GM23338 (cell line): Measurements from ENCODE around the gene AGA. TPM values are rescaled to one million over a fixed set of nuclear protein-coding genes. Genes with fewer than 3 reads are reported as not detected.

Experiments
- ATAC-seq: fragments of 200-7000 bp; cut with Tn5 transposase; 3 replicates; pipeline ENCODE4 v1.9.1; 2020
- DNase-seq: peaks from one replicate; pipeline ENCODE4 v3.0.0-alpha.2; 2015; ENCODE audit warnings: low spot score
- H2AFZ ChIP-seq: fragments of 200-600 bp; sonication (generic); 2 replicates; pipeline ENCODE4 v1.8.0; 2016; ENCODE audit warnings: antibody characterized with exemption, mild to moderate bottlenecking, moderate library complexity
- H3F3A ChIP-seq: fragments of 200-600 bp; sonication (generic); replicated peaks from 2 replicates; pipeline ENCODE4 v1.8.0; 2017; ENCODE audit warnings: antibody characterized with exemption, mixed run types, low read depth
- H3K27ac ChIP-seq: fragments of 200-600 bp; sonication (generic); 2 replicates; pipeline ENCODE4 v1.6.1; 2016; ENCODE audit warnings: low read depth
- H3K27me3 ChIP-seq: fragments of 200-600 bp; sonication (generic); 2 replicates; pipeline ENCODE4 v1.8.0; 2016; ENCODE audit warnings: mild to moderate bottlenecking, mixed run types, moderate library complexity; ENCODE audit not compliant: insufficient read depth
- H3K36me3 ChIP-seq: fragments of 200-600 bp; sonication (generic); 2 replicates; pipeline ENCODE4 v1.8.0; 2016; ENCODE audit warnings: mild to moderate bottlenecking; ENCODE audit not compliant: insufficient read depth
- H3K4me1 ChIP-seq: fragments of 200-600 bp; sonication (generic); 2 replicates; pipeline ENCODE4 v1.8.0; 2016; ENCODE audit warnings: mild to moderate bottlenecking, moderate library complexity; ENCODE audit not compliant: insufficient read depth
- H3K4me2 ChIP-seq: fragments of 200-600 bp; sonication (generic); 2 replicates; pipeline ENCODE4 v1.7.1; 2017; ENCODE audit warnings: mixed run types
- H3K4me3 ChIP-seq: fragments of 200-600 bp; sonication (generic); 2 replicates; pipeline ENCODE4 v1.6.1; 2016; ENCODE audit warnings: mixed run types
- H3K79me2 ChIP-seq: fragments of 200-600 bp; sonication (generic); replicated peaks from 2 replicates; pipeline ENCODE4 v1.8.0; 2017; ENCODE audit warnings: mild to moderate bottlenecking; ENCODE audit not compliant: insufficient read depth
- H3K9me2 ChIP-seq: fragments of 200-600 bp; sonication (generic); 2 replicates; pipeline ENCODE4 v1.8.0; 2017; ENCODE audit not compliant: insufficient read depth
- H4K20me1 ChIP-seq: fragments of 200-600 bp; sonication (generic); replicated peaks from 2 replicates; pipeline ENCODE4 v1.8.0; 2017; ENCODE audit warnings: mild to moderate bottlenecking; ENCODE audit not compliant: insufficient read depth
- H3K27ac Mint-ChIP-seq: 2 replicates; pipeline ENCODE4 v1.8.0; 2020; ENCODE audit warnings: inconsistent platforms, mild to moderate bottlenecking, moderate library complexity, mixed read lengths
- H3K27me3 Mint-ChIP-seq: 3 replicates; pipeline ENCODE4 v1.8.0; 2022; ENCODE audit warnings: low read depth, mild to moderate bottlenecking, moderate library complexity, mixed read lengths, inconsistent platforms; ENCODE audit not compliant: insufficient read depth, poor library complexity
- H3K36me3 Mint-ChIP-seq: 3 replicates; pipeline ENCODE4 v1.8.0; 2021; ENCODE audit warnings: low read depth, mild to moderate bottlenecking, inconsistent platforms, moderate library complexity, mixed read lengths
- H3K4me1 Mint-ChIP-seq: 3 replicates; pipeline ENCODE4 v1.8.0; 2020; ENCODE audit warnings: mild to moderate bottlenecking, inconsistent platforms, mixed read lengths
- H3K4me3 Mint-ChIP-seq: 3 replicates; pipeline ENCODE4 v1.8.0; 2021; ENCODE audit warnings: moderate library complexity, mild to moderate bottlenecking, inconsistent platforms, mixed read lengths
- H3K9me3 Mint-ChIP-seq: 3 replicates; pipeline ENCODE4 v1.8.0; 2020; ENCODE audit warnings: moderate library complexity, mild to moderate bottlenecking, inconsistent platforms, mixed read lengths
- CREB1 ChIP-seq: fragments of 250-450 bp; sonication (Bioruptor Pico); IDR thresholded peaks from 2 replicates; pipeline ENCODE4 v1.5.0; 2020; ENCODE audit warnings: low read depth, mild to moderate bottlenecking, moderate library complexity
- CTCF ChIP-seq, 2 experiments: fragments of 200-600 bp in 1 of 2; sonication (generic) in 1 of 2; conservative IDR thresholded peaks; 2 replicates each; pipeline versions ENCODE4 v1.5.1 to v1.6.1; 2016 to 2017; ENCODE audit warnings: antibody characterized with exemption in 2 of 2, low read depth in 2 of 2, mild to moderate bottlenecking in 2 of 2, moderate library complexity in 1 of 2
- ETS1 ChIP-seq: IDR thresholded peaks from 2 replicates; pipeline ENCODE4 v1.6.1; 2016; ENCODE audit warnings: antibody characterized with exemption
- EZH2 ChIP-seq: fragments of 200-600 bp; sonication (generic); IDR thresholded peaks from one replicate; pipeline ENCODE4 v1.8.0; 2017; ENCODE audit warnings: antibody characterized with exemption, mild to moderate bottlenecking, low read depth; ENCODE audit not compliant: unreplicated experiment
- JUNB ChIP-seq: IDR thresholded peaks from one replicate; pipeline ENCODE4 v1.6.1; 2016; ENCODE audit warnings: antibody characterized with exemption; ENCODE audit not compliant: unreplicated experiment
- NANOG ChIP-seq: IDR thresholded peaks from 2 replicates; pipeline ENCODE4 v1.6.1; 2016; ENCODE audit warnings: antibody characterized with exemption, borderline replicate concordance
- POLR2AphosphoS5 ChIP-seq: IDR thresholded peaks from 2 replicates; pipeline ENCODE4 v1.6.1; 2016; ENCODE audit warnings: antibody characterized with exemption, low read depth
- REST ChIP-seq: IDR thresholded peaks from one replicate; pipeline ENCODE4 v1.6.1; 2018; ENCODE audit warnings: antibody characterized with exemption; ENCODE audit not compliant: unreplicated experiment
- STAT1 ChIP-seq: IDR thresholded peaks from one replicate; pipeline ENCODE4 v1.6.1; 2016; ENCODE audit warnings: antibody characterized with exemption; ENCODE audit not compliant: unreplicated experiment
- ZNF114 ChIP-seq: fragments of 250-450 bp; sonication (Bioruptor Pico); IDR thresholded peaks from 2 replicates; pipeline ENCODE4 v1.5.0; 2020; ENCODE audit warnings: mild to moderate bottlenecking, moderate library complexity
- ZNF331 ChIP-seq: fragments of 250-450 bp; sonication (Bioruptor Pico); IDR thresholded peaks from 2 replicates; pipeline ENCODE4 v1.5.0; 2020; ENCODE audit warnings: low read depth, mild to moderate bottlenecking, moderate library complexity
- polyA plus RNA-seq: library from polyadenylated mRNA; unstranded; fragments of >200 nt; fragmentation: Nextera tagmentation; extraction: Ambion mirVana; gene quantifications from 2 replicates; pipeline ENCODE4 v1.2.1, GENCODE V29; 2016
- total RNA-seq: library from RNA; depleted of rRNA; stranded (reverse); fragments of >200 nt; shearing (Covaris generic); gene quantifications from 2 replicates; pipeline ENCODE4 v1.2.3, GENCODE V29; 2014

AGA gene
- total and polyA plus RNA-seq, 2 experiments from 2014 or later = 5.5 to 12.8 TPM

- H3K4me1 Mint-ChIP-seq = no peaks in the 10 kb centered on the region; the same call in 2 of the 3 replicates
- H4K20me1 ChIP-seq = no peaks in the 10 kb centered on the region; the same call in 1 of the 2 replicates
- no peaks in the 10 kb centered on the region for H3F3A ChIP-seq
- H3K9me3 Mint-ChIP-seq = no peaks in the 10 kb centered on the region
- H3K36me3 ChIP-seq = no peaks in the 10 kb centered on the region
- peaks cover 7% of the 10 kb centered on the region for H3K27me3 Mint-ChIP-seq
- no peaks in the 10 kb centered on the region for H3K9me2 ChIP-seq
- H3K4me3 Mint-ChIP-seq = no peak overlapping the region
- no peaks in the 10 kb centered on the region for H3K27me3 ChIP-seq
- ATAC-seq (no peak), DNase-seq (no peak)
- no peak overlapping the region for H2AFZ ChIP-seq
- no peak overlapping the region for H3K4me2 ChIP-seq
- H3K4me3 ChIP-seq = no peak overlapping the region
- no peak for TF ChIP-seq NANOG
- TF ChIP-seq POLR2AphosphoS5 = no peak
- TF ChIP-seq ETS1 = no peak
- TF ChIP-seq CREB1 = no peak
- TF ChIP-seq STAT1 = no peak
- TF ChIP-seq CTCF (conservative IDR thresholded peaks at IDR 0.05; ENCODE audit: low read depth in 2 of 2) = no peak
- TF ChIP-seq EZH2 = no peak
- TF ChIP-seq ZNF331 (CRISPR knock-in tag) = no peak
- no peak for TF ChIP-seq JUNB
- no peak for TF ChIP-seq ZNF114 (CRISPR knock-in tag)
- no peak for TF ChIP-seq REST
- no peaks in the 10 kb centered on the region for H3K4me1 ChIP-seq
- H3K36me3 Mint-ChIP-seq = no peaks in the 10 kb centered on the region
- no peak overlapping the region for H3K27ac Mint-ChIP-seq
- H3K79me2 ChIP-seq = no peaks in the 10 kb centered on the region
- H3K27ac ChIP-seq = no peak overlapping the region
Observed at GRCh38 chr4:177478496-177478895, 36.3 kb upstream of the AGA start.
